ENCODE measurements around the gene MAPRE3.

MAPRE3 gene

GRCh38 chr2:27018142-27018541 lies 47.7 kb downstream of the MAPRE3 start:
- DNase-seq, result no peak

GRCh38 chr2:27019459-27019858 lies 49.0 kb downstream of the MAPRE3 start:
- no peak for DNase-seq

DNA sequence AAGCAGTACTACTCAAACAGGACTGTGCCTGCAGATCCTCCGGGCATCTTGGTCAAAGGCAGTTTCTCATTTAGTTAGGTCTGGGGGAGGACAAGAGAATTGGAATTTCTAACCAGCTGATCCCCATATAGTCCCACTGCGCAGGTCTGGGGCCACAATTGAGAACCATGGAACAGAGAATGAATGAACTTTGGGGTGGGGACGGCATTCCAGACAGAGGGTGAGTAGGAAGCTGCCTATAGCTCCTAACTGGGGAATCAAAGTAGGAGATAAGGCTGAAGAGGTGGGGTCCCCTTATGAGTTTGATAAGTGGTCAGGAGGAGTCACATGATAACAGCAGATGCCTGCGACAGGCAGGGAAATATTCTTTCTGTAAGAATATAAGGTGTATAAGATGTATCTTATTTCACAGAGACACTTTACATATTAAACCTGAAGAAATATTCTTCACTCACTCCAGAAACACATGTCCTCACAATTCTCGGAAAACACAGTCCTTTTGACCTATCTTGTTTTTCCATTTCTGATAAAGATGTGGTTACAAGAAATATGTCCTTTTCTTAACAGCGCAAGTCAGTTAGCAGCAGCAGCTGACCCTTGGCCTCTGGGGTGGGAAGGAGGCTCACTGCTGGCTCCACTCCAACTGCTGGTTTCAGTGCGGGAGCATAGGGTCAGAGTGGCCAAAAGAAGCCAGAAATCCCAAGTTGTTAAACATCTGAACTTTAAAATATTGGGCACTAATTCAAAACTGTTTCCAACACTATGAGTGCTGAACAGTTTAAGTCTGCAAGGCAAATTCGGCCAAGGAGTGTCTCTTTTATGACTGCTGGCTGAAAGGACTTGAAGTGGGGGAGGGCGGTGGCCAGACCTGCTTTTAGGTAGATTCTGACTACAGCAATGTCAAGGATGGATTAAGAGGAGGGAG lies 49.8 kb downstream of the MAPRE3 start:
- no peak for DNase-seq

DNA sequence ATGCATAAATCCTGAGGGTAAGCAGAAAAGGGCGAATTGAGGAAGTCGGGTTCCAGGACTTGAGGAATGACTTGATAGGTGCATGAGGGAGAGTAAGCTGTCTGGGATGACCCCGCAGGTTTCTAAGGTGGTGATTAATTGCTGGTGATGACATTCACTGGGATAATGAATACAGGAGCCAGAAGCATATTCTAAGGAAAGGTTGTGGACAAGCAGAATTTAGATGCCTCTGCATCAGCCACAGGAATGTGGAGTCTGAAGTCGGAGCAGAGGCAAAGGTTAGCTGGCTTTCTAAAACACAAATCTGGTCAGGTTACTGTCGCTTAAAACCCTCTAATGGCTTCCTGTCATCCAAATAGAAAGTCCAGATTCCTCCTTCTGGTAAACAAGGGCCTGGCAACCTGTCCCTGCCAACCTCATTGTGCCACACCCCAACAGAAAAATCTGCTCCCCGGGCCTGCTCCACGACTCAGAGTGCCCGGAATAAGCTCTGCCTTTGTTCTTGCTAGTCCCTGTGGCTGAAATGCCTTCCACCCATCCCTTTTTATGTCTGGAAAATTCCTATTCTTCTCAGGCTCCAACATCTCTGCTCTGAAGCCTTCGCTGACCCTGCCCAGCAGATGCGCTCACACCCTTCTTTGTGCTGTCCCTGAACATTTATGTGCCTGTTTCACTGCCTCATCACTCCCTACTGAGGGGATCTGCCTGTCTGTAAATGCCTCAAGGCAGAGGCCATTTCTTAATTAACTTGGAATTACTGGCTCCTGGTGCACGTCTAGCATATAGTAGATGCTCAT lies 51.0 kb downstream of the MAPRE3 start:
- no peak for DNase-seq

- no peak for DNase-seq
These were observed 53.3 kb downstream of the MAPRE3 start for GRCh38 chr2:27023740-27024139.

DNA sequence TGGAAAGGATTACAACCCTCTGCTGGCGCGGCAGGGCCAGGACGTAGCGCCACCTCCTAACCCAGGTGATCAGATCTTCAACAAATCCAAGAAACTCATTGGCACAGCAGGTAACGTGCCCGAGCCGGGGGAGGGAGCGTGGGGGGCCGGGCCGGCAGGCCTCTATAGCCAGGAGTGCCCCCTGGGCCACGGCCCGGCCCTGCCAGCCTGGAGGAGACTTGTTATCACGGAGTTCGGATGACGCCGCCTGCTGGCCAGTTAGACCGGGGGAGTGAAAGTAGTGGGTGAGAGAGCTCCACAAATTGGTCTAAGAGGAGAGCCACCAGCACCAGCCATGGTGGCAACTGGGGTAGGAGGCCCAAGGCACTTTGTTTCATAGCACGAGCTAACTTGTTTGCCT lies 53.8 kb downstream of the MAPRE3 start:
- no peak for DNase-seq

GRCh38 chr2:27024812-27025211 lies 54.4 kb downstream of the MAPRE3 start:
- DNase-seq, result no peak

- DNase-seq, result no peak
These were observed 54.9 kb downstream of the MAPRE3 start for GRCh38 chr2:27025281-27025800.

DNA sequence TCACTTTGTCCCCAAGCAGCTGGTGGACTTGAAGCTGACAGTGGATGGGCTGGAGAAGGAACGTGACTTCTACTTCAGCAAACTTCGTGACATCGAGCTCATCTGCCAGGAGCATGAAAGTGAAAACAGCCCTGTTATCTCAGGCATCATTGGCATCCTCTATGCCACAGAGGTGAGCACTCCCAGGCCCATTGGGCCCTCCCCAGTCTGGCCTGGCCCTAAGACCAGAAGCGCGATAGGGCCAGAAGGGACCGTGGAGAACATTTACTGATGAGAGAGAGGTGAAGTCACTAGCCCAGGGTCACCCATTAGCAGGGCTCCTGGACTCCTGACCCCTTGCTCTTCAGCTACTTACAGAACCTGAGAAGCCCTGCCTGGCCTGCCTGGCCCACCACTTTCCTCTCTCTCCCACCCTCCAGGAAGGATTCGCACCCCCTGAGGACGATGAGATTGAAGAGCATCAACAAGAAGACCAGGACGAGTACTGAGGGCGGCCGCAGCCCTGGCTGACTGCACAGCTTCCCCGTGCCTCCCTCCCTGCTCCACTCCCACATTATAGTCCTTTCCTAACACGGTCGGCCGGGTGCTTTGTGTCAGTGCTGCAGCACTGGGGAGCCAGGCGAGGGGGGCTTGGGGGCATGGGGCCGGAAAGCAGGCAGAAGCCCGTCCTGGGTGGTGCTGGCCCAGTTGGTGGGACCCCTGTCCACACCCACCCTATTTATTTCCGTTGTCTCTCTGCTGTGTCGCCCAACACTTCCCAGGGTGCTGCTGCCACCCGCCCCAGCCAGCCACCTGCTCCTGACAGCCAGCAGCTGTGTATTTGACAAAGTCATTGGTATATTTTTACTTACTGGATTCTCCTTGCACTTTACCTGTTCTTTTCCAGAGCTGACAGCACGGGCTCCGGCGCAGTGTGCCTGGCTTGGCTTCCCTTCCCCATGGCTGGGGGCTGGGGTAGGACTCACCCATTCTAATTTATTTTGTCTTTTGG lies 55.7 kb downstream of the MAPRE3 start:
- no peak for DNase-seq

DNA sequence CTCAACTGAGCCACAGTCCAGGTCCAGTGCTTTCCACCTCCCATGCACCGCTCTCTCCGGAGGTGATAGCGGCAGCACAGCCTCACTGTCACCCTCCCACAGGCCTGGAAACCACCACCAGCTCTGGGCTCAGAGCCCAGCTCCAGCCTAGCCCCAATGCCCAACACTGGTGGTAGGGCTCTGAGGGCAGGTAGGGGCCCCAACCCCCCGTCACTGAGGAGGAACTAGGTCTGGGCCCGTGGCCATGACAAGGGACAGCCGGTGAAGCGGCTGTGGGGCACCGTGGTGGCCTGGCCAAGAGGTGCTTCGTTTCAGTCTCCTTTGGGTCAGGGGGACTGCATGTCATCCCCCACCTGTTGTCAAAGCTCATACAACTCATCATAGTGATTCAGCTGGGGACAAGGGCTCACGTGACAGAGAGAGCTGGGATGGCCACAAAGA lies 56.8 kb downstream of the MAPRE3 start:
- no peak for DNase-seq

GRCh38 chr2:27029051-27029450 lies 58.6 kb downstream of the MAPRE3 start:
- no peak for DNase-seq

DNA sequence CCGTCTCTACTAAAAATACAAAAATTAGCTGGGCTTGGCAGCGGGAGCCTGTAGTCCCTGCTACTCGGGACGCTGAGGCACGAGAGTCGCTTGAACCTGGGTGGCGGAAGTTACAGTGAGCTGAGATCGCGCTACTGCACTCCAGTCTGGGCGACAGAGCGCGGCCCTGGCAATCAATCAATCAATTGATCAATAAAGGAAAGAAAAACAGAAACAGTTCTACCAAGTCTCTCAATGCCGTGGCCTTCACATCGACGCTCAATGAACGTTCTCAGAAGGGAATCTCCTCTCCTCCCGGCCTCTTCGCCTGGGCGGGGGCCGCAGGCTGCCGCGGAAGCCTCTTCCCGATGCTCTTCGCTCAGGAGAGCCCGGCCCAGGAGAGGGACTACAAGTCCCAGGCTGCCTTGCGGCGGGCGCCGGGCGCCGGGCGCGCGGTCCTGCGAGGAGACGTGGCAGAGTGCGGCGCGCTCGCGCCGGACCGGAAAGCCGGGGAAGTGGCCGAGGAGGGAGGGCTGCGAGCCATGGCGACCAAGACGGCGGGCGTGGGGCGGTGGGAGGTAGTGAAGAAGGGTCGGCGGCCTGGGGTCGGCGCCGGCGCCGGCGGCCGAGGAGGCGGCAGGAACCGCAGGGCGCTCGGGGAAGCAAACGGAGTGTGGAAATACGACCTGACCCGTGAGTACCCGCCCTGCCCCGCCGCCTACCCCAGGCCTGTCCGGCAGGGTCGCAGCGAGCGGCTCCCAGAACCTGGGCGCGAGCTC lies 62.2 kb downstream of the MAPRE3 start, which contains the start of gene TMEM214:
TSS of gene TMEM214 (plus strand) at position 471 of the 758 bp plus-strand sequence. CDS start at position 522, 51 bp downstream.
- DNase-seq, result peak; percentile 24 to 72 (median 60)

- DNase-seq, result no peak
These were observed 62.9 kb downstream of the MAPRE3 start for GRCh38 chr2:27033253-27033852.

- no peak for DNase-seq
These were observed 67.6 kb downstream of the MAPRE3 start for GRCh38 chr2:27038012-27038411.

GRCh38 chr2:27038631-27039339 lies 68.3 kb downstream of the MAPRE3 start:
- no peak for DNase-seq

DNA sequence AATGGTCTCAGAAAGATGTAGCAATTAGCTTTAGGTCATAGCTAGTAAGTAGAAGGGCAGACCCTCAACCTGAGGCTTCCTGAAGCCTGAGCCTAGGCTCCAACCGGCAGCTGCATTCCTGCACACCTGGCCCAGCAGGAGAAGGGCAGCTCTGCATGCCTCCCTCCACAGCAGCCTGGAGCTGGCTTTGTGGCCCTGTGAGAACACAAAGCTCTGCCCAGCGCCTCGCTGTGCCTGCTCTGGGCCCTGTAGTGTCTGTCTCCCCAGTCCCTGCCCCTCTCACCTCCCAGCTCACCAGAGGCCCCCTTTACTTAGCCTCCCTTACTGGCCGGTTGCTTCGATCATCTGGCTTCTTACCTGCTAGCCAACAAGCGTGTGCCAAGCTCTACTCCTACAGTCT lies 69.0 kb downstream of the MAPRE3 start:
- no peak for DNase-seq

DNA sequence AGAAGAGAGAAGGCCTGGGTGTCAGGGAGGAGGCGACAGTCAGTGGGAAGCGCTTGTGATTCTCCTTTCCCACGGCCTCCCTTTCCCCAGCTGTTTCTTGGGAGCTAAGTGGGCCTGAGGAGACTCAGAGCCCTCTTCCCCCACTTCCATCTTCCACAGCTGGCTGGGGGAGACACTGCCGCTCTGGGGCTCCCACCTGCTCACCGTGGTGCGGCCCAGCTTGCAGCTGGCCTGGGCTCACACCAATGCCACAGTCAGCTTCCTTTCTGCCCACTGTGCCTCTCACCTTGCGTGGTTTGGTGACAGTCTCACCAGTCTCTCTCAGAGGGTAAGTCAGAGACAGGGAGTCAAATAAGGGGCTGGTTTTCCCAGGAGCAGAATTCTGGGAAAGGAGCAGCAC lies 69.4 kb downstream of the MAPRE3 start:
- DNase-seq, result no peak

DNA sequence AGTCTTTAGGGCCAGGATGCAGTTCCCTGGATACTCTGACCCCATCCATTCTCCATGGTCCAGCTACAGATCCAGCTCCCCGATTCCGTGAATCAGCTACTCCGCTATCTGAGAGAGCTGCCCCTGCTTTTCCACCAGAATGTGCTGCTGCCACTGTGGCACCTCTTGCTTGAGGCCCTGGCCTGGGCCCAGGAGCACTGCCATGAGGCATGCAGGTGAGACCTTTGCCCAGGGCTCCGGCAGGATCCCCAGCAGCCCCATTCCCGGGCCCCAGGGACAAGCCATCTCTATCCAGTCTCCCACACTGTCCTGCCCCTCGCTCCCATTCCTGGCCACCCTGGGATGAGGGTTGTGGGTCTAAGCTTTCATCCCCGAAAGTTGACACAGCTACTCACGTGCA lies 69.8 kb downstream of the MAPRE3 start:
- DNase-seq, result no peak

GRCh38 chr2:27041752-27042151 lies 71.3 kb downstream of the MAPRE3 start:
- DNase-seq, result no peak

GRCh38 chr2:27042159-27042661 lies 71.8 kb downstream of the MAPRE3 start:
- DNase-seq, result no peak
